BE2C (cell line): ENCODE results near the gene TRIO.

Experiments used
- DNase-seq: peaks from one replicate; pipeline ENCODE4 v3.0.0-alpha.2; 2020
- H3K27me3 ChIP-seq: fragments of 250-450 bp; sonication (Bioruptor Pico); 2 replicates; pipeline ENCODE4 v1.5.1; 2020; ENCODE audit warnings: mild to moderate bottlenecking
- H3K36me3 ChIP-seq: fragments of 250-450 bp; sonication (Bioruptor Pico); 2 replicates; pipeline ENCODE4 v1.5.1; 2020; ENCODE audit warnings: mild to moderate bottlenecking
- H3K4me1 ChIP-seq: fragments of 250-450 bp; sonication (Bioruptor Pico); 2 replicates; pipeline ENCODE4 v1.5.1; 2020
- H3K4me3 ChIP-seq: 2 replicates; pipeline ENCODE4 v1.5.1; 2011; ENCODE audit warnings: low read depth, low read length
- H3K9me3 ChIP-seq: fragments of 250-450 bp; sonication (Bioruptor Pico); 2 replicates; pipeline ENCODE4 v1.5.1; 2020
- TF ChIP-seq, protein P1 (sequence below): IDR thresholded peaks from 2 replicates; pipeline ENCODE4 v1.5.1; 2012; ENCODE audit warnings: mild to moderate bottlenecking, low read depth, low read length

TRIO gene

GRCh38 chr5:14417276-14417730 lies 274.2 kb downstream of the TRIO start:
- Histone ChIP-seq H3K27me3 (no peaks in the 10 kb centered on the region), H3K4me3 (no peak overlapping the region), H3K4me1 (peaks cover 44% of the 10 kb centered on the region), H3K9me3 (no peaks in the 10 kb centered on the region), H3K36me3 (peaks cover 31% of the 10 kb centered on the region)
- peak; percentile 87 for DNase-seq
- TF ChIP-seq, protein P1, sequence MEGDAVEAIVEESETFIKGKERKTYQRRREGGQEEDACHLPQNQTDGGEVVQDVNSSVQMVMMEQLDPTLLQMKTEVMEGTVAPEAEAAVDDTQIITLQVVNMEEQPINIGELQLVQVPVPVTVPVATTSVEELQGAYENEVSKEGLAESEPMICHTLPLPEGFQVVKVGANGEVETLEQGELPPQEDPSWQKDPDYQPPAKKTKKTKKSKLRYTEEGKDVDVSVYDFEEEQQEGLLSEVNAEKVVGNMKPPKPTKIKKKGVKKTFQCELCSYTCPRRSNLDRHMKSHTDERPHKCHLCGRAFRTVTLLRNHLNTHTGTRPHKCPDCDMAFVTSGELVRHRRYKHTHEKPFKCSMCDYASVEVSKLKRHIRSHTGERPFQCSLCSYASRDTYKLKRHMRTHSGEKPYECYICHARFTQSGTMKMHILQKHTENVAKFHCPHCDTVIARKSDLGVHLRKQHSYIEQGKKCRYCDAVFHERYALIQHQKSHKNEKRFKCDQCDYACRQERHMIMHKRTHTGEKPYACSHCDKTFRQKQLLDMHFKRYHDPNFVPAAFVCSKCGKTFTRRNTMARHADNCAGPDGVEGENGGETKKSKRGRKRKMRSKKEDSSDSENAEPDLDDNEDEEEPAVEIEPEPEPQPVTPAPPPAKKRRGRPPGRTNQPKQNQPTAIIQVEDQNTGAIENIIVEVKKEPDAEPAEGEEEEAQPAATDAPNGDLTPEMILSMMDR = peak; percentile 40

GRCh38 chr5:14417792-14418765 lies 274.9 kb downstream of the TRIO start:
- TF ChIP-seq, protein P1 = no peak
- H3K4me1 ChIP-seq = peaks cover 42% of the 10 kb centered on the region
- peaks cover 29% of the 10 kb centered on the region for H3K36me3 ChIP-seq
- H3K4me3 ChIP-seq = no peak overlapping the region
- DNase-seq = no peak
- H3K9me3 ChIP-seq = no peaks in the 10 kb centered on the region
- no peaks in the 10 kb centered on the region for H3K27me3 ChIP-seq

- DNase-seq = no peak
- peaks cover 29% of the 10 kb centered on the region for H3K36me3 ChIP-seq
Measured at GRCh38 chr5:14419686-14420085, 276.5 kb downstream of the TRIO start.

GRCh38 chr5:14420101-14420811 lies 277.1 kb downstream of the TRIO start:
- H3K9me3 ChIP-seq = no peaks in the 10 kb centered on the region
- no peak for DNase-seq
- H3K27me3 ChIP-seq = no peaks in the 10 kb centered on the region
- TF ChIP-seq, protein P1 = no peak
- no peak overlapping the region for H3K4me3 ChIP-seq
- peaks cover 28% of the 10 kb centered on the region for H3K36me3 ChIP-seq
- peaks cover 41% of the 10 kb centered on the region for H3K4me1 ChIP-seq

More at GRCh38 chr5:14419686-14420085, 276.5 kb downstream of the TRIO start:
- Histone ChIP-seq H3K4me3 (no peak overlapping the region), H3K27me3 (no peaks in the 10 kb centered on the region), H3K9me3 (no peaks in the 10 kb centered on the region), H3K4me1 (peaks cover 42% of the 10 kb centered on the region)
- TF ChIP-seq, protein P1 = no peak

DNA sequence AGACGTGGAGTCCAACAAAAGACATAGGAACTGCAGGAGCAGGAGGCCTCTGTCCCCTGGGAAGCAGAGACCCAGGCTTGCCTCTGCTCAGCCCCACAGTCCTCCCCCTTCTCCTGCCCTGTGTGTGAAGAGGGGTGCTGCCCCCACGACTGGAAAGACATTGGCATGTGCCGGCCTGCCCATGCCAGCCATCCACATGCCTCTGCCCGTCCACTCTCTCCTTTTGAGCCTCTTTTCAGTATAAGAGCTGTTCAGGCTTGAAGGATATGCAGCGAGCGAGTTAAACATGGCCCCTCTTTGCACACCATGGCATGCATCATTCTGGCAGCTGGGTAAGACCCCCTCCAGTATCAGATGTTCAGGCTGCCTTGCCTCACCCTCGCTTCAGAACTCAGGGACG lies 278.7 kb downstream of the TRIO start:
- H3K4me1 ChIP-seq = peaks cover 31% of the 10 kb centered on the region
- peaks cover 24% of the 10 kb centered on the region for H3K36me3 ChIP-seq
- no peaks in the 10 kb centered on the region for H3K9me3 ChIP-seq
- H3K4me3 ChIP-seq = no peak overlapping the region
- no peak for DNase-seq
- TF ChIP-seq, protein P1 = no peak
- no peaks in the 10 kb centered on the region for H3K27me3 ChIP-seq
